Mesothelial cell of epicardium (in vitro differentiated cells): ENCODE data around the gene RALGAPA2. TPM values are rescaled to one million over a fixed set of nuclear protein-coding genes. Genes with fewer than 3 reads are reported as not detected.

Experiments used
- DNase-seq, 2 experiments: peaks; one replicate each; pipeline ENCODE4 v3.0.0; 2021; ENCODE audit warnings: low spot score in 2 of 2; ENCODE audit not compliant: unreplicated experiment in 2 of 2
- H3K27ac Mint-ChIP-seq: 2 replicates; pipeline ENCODE4 v1.8.0; 2021; ENCODE audit warnings: mixed read lengths
- H3K27me3 Mint-ChIP-seq: 2 replicates; pipeline ENCODE4 v1.8.0; 2021; ENCODE audit warnings: low read depth, mixed read lengths
- H3K36me3 Mint-ChIP-seq: 2 replicates; pipeline ENCODE4 v1.8.0; 2021; ENCODE audit warnings: mixed read lengths
- H3K4me1 Mint-ChIP-seq: 2 replicates; pipeline ENCODE4 v1.8.0; 2021; ENCODE audit warnings: mixed read lengths
- H3K4me3 Mint-ChIP-seq: 2 replicates; pipeline ENCODE4 v1.8.0; 2021; ENCODE audit warnings: mild to moderate bottlenecking, moderate library complexity, mixed read lengths
- H3K9me3 Mint-ChIP-seq: 2 replicates; pipeline ENCODE4 v1.8.0; 2021; ENCODE audit warnings: mixed read lengths
- total RNA-seq: library from RNA; stranded (reverse); gene quantifications from 3 replicates; pipeline ENCODE4 v1.2.1, GENCODE V29; 2021
- TF ChIP-seq, protein P1 (sequence below): fragments of 200-600 bp; sonication (generic); IDR thresholded peaks from one replicate; pipeline ENCODE4 v1.5.0; 2021; ENCODE audit warnings: antibody characterized with exemption; ENCODE audit not compliant: unreplicated experiment

The RALGAPA2 gene
- 26.8 to 27.8 TPM (median 27.5 TPM) in 3 replicates for total RNA-seq

DNA sequence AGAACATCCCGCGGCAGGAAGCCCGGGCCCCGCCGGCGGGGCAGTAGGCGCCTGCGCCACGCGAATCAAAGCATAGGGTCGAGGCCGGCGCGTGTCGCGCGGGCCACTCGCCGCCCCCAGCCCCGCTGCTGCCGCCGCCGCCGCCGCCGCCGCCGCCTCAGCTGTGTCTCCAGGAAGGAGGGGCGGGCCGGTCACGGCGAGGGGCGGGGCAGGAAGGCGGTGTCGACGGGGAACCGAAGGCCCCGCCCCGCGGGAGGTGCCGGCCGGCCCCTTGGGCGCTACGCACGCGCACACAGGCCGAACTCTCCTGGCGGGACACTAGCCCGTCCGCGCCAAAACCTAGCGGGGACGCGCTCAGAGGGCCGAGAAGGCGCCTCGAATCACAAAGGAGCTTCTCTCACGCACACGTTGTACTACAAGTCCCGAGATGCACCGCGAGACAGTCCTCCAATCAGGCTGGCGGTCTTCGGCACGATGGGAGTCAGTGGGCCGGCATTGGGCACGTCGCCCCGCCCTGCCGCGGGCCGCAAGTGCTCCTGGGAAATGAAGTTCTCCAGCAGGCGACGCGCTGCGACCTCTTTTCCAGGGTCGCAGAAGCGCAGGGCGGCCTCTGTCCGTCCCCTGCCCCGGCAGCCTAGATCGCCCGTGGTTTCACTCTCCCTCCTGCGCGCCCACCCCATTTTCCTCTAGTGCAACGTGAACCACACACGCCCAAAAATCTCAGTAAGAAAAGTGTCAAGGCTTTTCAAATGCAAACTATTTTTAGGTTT lies at the start of gene RALGAPA2:
Gene RALGAPA2, minus strand, starts transcription at position 171 of the 770 bp plus-strand sequence. Its CDS starts 164 bp downstream, at position 7.
- Mint-ChIP-seq H3K9me3 (no peaks in the 10 kb centered on the region), H3K36me3 (no peaks in the 10 kb centered on the region), H3K27ac (peak within 1 kb of the TSS; percentile 93), H3K4me3 (peak within 1 kb of the TSS; percentile 80), H3K4me1 (peaks cover 25% of the 10 kb centered on the region), H3K27me3 (no peaks in the 10 kb centered on the region)
- TF ChIP-seq, protein P1, sequence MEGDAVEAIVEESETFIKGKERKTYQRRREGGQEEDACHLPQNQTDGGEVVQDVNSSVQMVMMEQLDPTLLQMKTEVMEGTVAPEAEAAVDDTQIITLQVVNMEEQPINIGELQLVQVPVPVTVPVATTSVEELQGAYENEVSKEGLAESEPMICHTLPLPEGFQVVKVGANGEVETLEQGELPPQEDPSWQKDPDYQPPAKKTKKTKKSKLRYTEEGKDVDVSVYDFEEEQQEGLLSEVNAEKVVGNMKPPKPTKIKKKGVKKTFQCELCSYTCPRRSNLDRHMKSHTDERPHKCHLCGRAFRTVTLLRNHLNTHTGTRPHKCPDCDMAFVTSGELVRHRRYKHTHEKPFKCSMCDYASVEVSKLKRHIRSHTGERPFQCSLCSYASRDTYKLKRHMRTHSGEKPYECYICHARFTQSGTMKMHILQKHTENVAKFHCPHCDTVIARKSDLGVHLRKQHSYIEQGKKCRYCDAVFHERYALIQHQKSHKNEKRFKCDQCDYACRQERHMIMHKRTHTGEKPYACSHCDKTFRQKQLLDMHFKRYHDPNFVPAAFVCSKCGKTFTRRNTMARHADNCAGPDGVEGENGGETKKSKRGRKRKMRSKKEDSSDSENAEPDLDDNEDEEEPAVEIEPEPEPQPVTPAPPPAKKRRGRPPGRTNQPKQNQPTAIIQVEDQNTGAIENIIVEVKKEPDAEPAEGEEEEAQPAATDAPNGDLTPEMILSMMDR, result no peak
- DNase-seq, result peak; percentile 96

DNA sequence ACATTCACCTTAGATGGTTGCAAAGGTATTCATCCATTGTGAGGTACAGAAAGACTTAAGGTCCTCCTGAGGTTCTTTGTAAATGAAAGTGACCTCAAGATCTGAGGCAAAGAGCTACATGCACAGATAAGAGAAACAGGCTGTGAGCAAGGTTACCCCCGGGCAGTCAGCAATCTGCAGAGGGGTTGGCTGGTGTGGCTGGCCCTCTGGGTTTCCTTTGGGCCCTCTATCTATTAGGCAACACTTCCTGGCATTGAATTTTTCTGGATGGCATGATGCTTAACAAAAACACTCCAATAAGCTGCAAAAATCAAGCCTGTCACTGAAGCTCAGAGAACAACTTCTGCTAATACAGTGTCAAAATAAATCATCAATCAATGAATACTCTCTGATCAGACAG lies 48.9 kb upstream of the RALGAPA2 start:
- Mint-ChIP-seq H3K36me3 (no peaks in the 10 kb centered on the region), H3K9me3 (no peaks in the 10 kb centered on the region), H3K4me3 (no peak overlapping the region), H3K27ac (no peak overlapping the region), H3K27me3 (peaks cover 10% of the 10 kb centered on the region), H3K4me1 (peaks cover 4% of the 10 kb centered on the region)
- no peak for DNase-seq
- TF ChIP-seq, protein P1, result no peak

DNA sequence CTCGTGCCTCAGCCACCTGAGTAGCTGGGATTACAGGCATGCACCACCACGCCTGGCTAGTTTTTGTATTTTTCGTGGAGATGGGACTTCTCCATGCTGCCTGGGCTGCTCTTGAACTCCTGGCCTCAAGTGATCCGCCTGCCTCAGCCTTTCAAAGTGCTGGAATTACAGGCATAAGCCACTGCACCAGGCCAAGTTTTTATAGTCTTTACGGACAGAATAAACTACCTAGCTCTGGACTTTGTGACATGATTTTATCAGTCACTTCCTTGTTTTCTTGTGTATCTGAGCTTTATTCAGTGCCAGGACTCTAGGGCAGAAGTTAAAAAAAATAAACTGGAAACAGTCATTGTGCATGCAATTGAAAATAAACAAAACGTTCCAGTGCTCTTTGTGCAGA lies 46.7 kb upstream of the RALGAPA2 start:
- DNase-seq, result no peak

DNA sequence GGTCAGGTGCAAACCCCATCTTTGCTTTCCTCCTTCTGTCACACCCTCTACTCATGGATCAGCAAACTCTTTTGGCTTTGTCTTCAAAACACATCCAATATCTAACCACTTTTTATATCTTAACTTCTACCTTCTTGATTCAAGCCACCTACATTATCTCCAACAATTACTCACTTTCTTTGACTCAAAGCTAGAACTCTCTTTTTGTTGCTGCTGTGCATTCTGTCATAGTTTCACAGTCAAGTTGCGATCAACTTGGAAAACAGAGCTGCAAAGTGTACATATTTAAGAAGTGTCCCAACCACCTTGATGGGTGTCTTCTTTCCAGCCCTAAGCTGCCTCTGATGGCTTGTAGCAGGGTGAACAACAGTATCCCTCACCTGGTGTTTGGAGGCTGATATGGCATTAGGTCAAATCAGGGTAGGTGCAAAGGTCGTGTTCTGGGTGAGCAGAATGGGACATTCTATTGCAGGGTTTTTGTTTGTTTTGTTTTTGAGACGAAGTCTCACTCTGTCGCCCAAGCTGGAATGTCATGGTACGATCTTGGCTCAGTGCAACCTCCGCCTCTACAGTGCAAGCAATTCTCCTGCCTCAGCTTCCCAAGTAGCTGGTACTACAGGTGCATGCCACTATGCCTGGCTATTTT lies 43.4 kb upstream of the RALGAPA2 start:
- TF ChIP-seq, protein P1, result no peak

More for the DNA sequence above, 46.7 kb upstream of the RALGAPA2 start:
- TF ChIP-seq, protein P1, result no peak
- H3K27ac Mint-ChIP-seq, result no peak overlapping the region
- H3K4me3 Mint-ChIP-seq, result no peak overlapping the region
- peaks cover 13% of the 10 kb centered on the region for H3K27me3 Mint-ChIP-seq
- no peaks in the 10 kb centered on the region for H3K9me3 Mint-ChIP-seq
- no peaks in the 10 kb centered on the region for H3K36me3 Mint-ChIP-seq
- H3K4me1 Mint-ChIP-seq, result no peaks in the 10 kb centered on the region

DNA sequence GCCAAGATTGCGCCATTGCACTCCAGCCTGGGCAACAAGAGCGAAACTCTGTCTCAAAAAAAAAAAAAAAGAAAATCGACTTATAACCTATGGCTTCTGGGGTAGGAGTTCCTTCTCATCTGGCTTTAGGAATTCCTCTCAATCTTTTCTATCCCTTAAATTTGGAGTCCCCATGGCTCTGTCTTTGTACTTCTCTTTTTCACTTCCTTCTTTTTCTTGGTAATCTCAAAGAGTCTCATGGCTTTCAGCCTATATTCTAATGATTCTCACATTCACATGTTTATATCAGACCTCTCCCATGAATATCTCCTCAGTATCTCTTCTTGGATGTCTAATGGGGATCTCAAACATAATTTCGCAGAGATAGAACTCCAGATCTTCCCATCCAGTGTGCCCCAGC lies 42.8 kb upstream of the RALGAPA2 start:
- Mint-ChIP-seq H3K27me3 (peaks cover 18% of the 10 kb centered on the region), H3K4me1 (no peaks in the 10 kb centered on the region), H3K36me3 (no peaks in the 10 kb centered on the region), H3K9me3 (no peaks in the 10 kb centered on the region), H3K27ac (no peak overlapping the region), H3K4me3 (no peak overlapping the region)
- TF ChIP-seq, protein P1, result no peak
- no peak for DNase-seq

More for the DNA sequence above, 43.4 kb upstream of the RALGAPA2 start:
- Mint-ChIP-seq H3K27me3 (peaks cover 18% of the 10 kb centered on the region), H3K4me3 (no peak overlapping the region), H3K27ac (no peak overlapping the region), H3K9me3 (no peaks in the 10 kb centered on the region), H3K36me3 (no peaks in the 10 kb centered on the region), H3K4me1 (no peaks in the 10 kb centered on the region)
- DNase-seq, result no peak
